Peyer's patch (tissue), 4 donors: Measurements from ENCODE around the gene NDUFS5. TPM values are rescaled to one million over a fixed set of nuclear protein-coding genes. Genes with fewer than 3 reads are reported as not detected.

Source experiments
- DNase-seq, 3 donors: peaks; one replicate each; pipeline ENCODE4 v3.0.0-alpha.2; 2017 to 2019
- H3K27ac ChIP-seq, 4 donors: fragments of 200-600 bp; sonication (generic); one replicate each; pipeline ENCODE4 v1.5.1; 2016 to 2019
- H3K27me3 ChIP-seq, 2 donors: fragments of 200-600 bp; sonication (generic); one replicate each; pipeline ENCODE4 v1.5.1; 2019
- H3K36me3 ChIP-seq, 3 donors: fragments of 200-600 bp; sonication (generic); one replicate each; pipeline ENCODE4 v1.5.1; 2016 to 2019
- H3K4me1 ChIP-seq, 4 donors: fragments of 200-600 bp; sonication (generic); one replicate each; pipeline ENCODE4 v1.5.1; 2016 to 2019
- H3K4me3 ChIP-seq, 4 donors: fragments of 200-600 bp; sonication (generic); 1 replicate in 3 of 4; 2 replicates in 1 of 4; pipeline ENCODE4 v1.5.1; 2016 to 2019; ENCODE audit warnings: mild to moderate bottlenecking in 1 of 4
- H3K9me3 ChIP-seq, 4 donors: fragments of 200-600 bp; sonication (generic); one replicate each; pipeline ENCODE4 v1.5.1; 2016 to 2019; ENCODE audit warnings: mild to moderate bottlenecking in 1 of 4
- CTCF ChIP-seq, 6 experiments: fragments of 450-650 bp in 4 of 6; fragments of 200-600 bp in 2 of 6; sonication (generic) in 1 of 6; IDR thresholded peaks; one replicate each; pipeline ENCODE4 v1.5.1; 2017 to 2019; ENCODE audit warnings: antibody characterized with exemption in 6 of 6, mild to moderate bottlenecking in 3 of 6, moderate library complexity in 1 of 6
- POLR2A ChIP-seq, 2 donors: fragments of 450-650 bp; IDR thresholded peaks; one replicate each; pipeline ENCODE4 v1.5.1; 2017; ENCODE audit warnings: antibody characterized with exemption in 2 of 2, mild to moderate bottlenecking in 2 of 2, moderate library complexity in 2 of 2
- total RNA-seq, 4 donors: library from RNA; depleted of rRNA; stranded (reverse); fragments of >200 nt; gene quantifications; one replicate each; pipeline ENCODE4 v1.1.0, GENCODE V29; 2016

Gene NDUFS5
- total RNA-seq, 4 donors from 2014 or later = 192 to 562 (median 213) TPM

DNA sequence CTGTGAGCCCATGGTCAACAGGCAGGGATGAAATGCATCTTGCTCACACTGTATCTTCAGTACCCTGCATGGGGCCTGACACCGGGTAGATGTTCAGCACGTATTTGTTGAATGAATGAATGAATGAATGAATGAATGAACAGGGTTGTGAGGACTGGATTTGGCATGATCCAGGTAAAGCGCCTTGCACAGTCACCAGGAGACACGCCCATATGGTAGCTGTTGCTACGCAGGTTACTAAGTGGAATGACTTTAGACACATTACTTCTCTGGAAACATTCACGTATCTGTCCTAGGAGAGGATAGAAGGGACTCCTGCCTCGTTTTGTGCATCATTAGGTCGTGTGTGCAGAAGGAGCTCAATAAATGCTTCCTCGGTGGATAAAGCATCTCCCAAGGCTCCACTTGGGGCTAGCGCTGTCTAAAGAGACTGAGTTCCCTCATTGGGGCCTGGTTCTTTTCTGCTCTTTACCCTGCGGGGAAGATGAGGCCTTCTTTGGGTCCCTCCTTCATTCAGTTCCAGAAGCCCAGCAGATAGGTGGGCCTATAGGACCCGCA, 54.2 kb downstream of the NDUFS5 start:
- TF ChIP-seq CTCF (IDR thresholded peaks at IDR 0.05) (no peak), POLR2A (IDR thresholded peaks at IDR 0.05) (no peak)
- peaks cover 0 to 22% (median 6%) of the 10 kb centered on the region in 4 donors for H3K4me1 ChIP-seq
- H3K27me3 ChIP-seq = peaks cover 0 to 14% of the 10 kb centered on the region in 2 donors
- DNase-seq = no peak
- no peaks in the 10 kb centered on the region for H3K36me3 ChIP-seq
- H3K9me3 ChIP-seq = no peaks in the 10 kb centered on the region
- no peak overlapping the region for H3K27ac ChIP-seq
- H3K4me3 ChIP-seq = peak overlapping the region in 1 of 4 donors; percentile 59

GRCh38 chr1:39080831-39081270, 54.7 kb downstream of the NDUFS5 start:
- Histone ChIP-seq H3K27ac (no peak overlapping the region), H3K36me3 (no peaks in the 10 kb centered on the region), H3K27me3 (peaks cover 0 to 14% of the 10 kb centered on the region in 2 donors), H3K4me3 (peak overlapping the region; percentile 33 to 63 (median 58)), H3K4me1 (peaks cover 0 to 22% (median 6%) of the 10 kb centered on the region in 4 donors), H3K9me3 (no peaks in the 10 kb centered on the region)
- TF ChIP-seq POLR2A (IDR thresholded peaks at IDR 0.05) (no peak), CTCF (IDR thresholded peaks at IDR 0.05) (no peak)
- no peak for DNase-seq

- no peaks in the 10 kb centered on the region for H3K36me3 ChIP-seq
- DNase-seq = peak in 1 of 3 donors; percentile 52
- H3K27me3 ChIP-seq = peaks cover 0 to 14% of the 10 kb centered on the region in 2 donors
- no peaks in the 10 kb centered on the region for H3K9me3 ChIP-seq
- peak overlapping the region; percentile 33 to 63 (median 58) for H3K4me3 ChIP-seq
- peaks cover 0 to 18% (median 6%) of the 10 kb centered on the region in 4 donors for H3K4me1 ChIP-seq
- TF ChIP-seq CTCF (IDR thresholded peaks at IDR 0.05) (no peak), POLR2A (IDR thresholded peaks at IDR 0.05) (no peak)
- H3K27ac ChIP-seq = no peak overlapping the region
Observed at GRCh38 chr1:39081271-39082009, 55.3 kb downstream of the NDUFS5 start.

DNA sequence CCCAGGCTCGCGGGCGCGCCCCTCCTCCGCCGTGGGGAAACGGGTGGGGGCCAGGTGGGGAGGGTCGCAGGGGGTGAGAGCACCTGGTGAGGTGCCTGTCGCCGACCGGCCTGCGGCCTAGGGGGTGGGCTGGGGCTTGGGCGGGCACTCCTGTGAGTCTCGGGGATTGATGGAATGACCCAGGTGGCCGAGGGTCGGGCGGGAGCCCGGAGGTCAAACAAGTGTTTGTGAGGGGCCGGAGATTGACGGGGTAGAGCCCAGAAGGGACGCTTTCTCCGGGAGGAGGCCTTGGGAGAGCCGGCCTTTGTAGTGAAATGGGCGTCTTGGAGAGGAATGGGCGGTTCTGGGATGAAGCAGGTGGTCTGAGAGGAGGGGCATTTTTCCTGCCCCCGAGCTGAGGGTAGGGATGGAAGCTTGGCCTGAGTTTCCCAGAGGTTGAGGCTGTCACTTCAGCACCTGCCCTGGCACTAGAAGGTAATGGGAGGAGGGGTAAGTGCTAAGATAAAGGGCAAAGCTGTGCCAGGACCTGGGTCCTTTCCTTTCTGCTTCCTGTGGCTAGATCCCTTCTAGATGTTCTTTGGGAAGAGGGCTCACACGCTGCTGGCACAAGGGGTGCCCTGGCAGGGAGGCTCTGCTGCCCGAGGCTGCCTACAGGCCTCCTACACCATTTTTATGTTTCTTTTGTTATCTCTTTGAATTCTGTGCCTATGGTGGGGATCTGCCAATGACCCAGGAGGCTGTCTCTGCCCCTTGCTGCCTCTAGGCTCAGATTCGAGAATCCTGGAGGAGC, 56.1 kb downstream of the NDUFS5 start:
- H3K27ac ChIP-seq = no peak overlapping the region
- TF ChIP-seq POLR2A (IDR thresholded peaks at IDR 0.05) (no peak), CTCF (IDR thresholded peaks at IDR 0.05) (no peak)
- peak overlapping the region; percentile 33 to 63 (median 58) for H3K4me3 ChIP-seq
- DNase-seq = no peak
- peaks cover 0 to 15% (median 6%) of the 10 kb centered on the region in 4 donors for H3K4me1 ChIP-seq
- no peaks in the 10 kb centered on the region for H3K9me3 ChIP-seq
- H3K27me3 ChIP-seq = peaks cover 0 to 14% of the 10 kb centered on the region in 2 donors
- H3K36me3 ChIP-seq = no peaks in the 10 kb centered on the region

GRCh38 chr1:39082811-39083576, 56.8 kb downstream of the NDUFS5 start:
- H3K36me3 ChIP-seq = no peaks in the 10 kb centered on the region
- TF ChIP-seq POLR2A (IDR thresholded peaks at IDR 0.05) (no peak), CTCF (IDR thresholded peaks at IDR 0.05) (no peak)
- no peak for DNase-seq
- peaks cover 0 to 14% of the 10 kb centered on the region in 2 donors for H3K27me3 ChIP-seq
- no peaks in the 10 kb centered on the region for H3K9me3 ChIP-seq
- H3K4me1 ChIP-seq = peaks cover 0 to 19% (median 6%) of the 10 kb centered on the region in 4 donors
- no peak overlapping the region for H3K27ac ChIP-seq
- no peak overlapping the region for H3K4me3 ChIP-seq
